ENCODE data around the gene ANKRD28.
"Not testable (repeated sequence)": the region's sequence is repeated elsewhere in the genome, so short reads cannot be mapped to it uniquely, and the experiment has no call there.

Gene ANKRD28

DNA sequence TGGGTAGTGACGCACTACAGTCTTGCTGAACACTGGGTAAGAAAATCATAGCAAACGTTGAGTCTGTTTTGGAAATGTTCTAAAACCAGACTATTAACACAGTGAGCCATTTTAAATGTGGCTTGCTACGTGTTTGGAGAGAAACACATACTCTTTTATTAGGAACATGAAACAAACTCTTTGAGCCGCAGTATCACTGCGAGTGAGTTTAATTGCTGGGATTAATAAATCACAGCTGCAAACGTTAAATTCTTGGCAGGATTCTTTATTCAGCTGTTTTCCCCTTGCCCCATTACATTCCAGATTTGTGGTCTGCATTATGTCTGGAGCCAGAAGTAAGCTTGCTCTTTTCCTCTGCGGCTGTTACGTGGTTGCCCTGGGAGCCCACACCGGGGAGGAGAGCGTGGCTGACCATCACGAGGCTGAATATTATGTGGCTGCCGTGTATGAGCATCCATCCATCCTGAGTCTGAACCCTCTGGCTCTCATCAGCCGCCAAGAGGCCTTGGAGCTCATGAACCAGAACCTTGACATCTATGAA, 162.6 kb downstream of the ANKRD28 start:
- DNase-seq (ENCODE audit: low spot score) = no peak

- DNase-seq (ENCODE audit: low spot score) = no peak
These were observed 163.1 kb downstream of the ANKRD28 start for GRCh38 chr3:15634671-15635070.

GRCh38 chr3:15633766-15634598, 163.8 kb downstream of the ANKRD28 start:
- no peak for DNase-seq (ENCODE audit: low spot score)

GRCh38 chr3:15633159-15633558, 164.6 kb downstream of the ANKRD28 start:
- no peak for DNase-seq (ENCODE audit: low spot score)

- no peak for DNase-seq (ENCODE audit: low spot score)
These were observed 165.6 kb downstream of the ANKRD28 start for GRCh38 chr3:15632212-15632580.

- no peak for DNase-seq (ENCODE audit: low spot score)
These were observed 166.2 kb downstream of the ANKRD28 start for GRCh38 chr3:15631426-15632211.

DNA sequence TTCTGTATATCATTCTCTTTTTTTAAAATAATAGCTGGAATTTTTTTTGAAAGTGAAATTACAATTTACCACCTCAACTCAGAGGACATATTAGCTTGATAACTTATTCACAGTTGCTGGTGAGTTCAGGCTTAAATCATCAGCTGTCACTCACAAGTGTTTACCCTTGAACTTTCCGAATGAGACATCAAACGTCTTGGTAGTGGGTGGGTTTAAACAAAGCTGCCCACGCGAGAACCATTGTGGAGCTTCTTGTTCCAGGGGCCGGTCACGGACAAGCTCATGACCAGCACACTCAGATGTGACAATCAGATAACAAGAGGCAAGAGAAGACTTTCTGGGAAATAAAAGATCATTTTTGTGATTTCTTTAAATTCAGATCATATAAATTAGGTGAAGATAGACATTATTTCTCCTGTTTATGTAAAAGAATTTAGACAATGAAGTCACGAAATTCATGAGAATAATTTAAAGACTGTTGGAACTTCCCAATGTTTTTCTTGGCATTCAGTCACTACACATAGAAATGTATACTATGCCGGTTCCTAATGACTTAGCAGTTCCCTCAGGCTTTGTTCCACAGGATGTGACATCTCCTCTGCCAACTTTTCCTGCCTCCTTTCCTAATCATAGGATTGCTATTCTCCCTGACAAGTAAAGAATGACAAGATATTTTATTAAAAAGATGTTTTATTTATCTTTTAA, 167.0 kb downstream of the ANKRD28 start:
- DNase-seq (ENCODE audit: low spot score) = peak; percentile 13

GRCh38 chr3:15629860-15630597, 167.8 kb downstream of the ANKRD28 start:
- DNase-seq (ENCODE audit: low spot score) = peak; percentile 84

DNA sequence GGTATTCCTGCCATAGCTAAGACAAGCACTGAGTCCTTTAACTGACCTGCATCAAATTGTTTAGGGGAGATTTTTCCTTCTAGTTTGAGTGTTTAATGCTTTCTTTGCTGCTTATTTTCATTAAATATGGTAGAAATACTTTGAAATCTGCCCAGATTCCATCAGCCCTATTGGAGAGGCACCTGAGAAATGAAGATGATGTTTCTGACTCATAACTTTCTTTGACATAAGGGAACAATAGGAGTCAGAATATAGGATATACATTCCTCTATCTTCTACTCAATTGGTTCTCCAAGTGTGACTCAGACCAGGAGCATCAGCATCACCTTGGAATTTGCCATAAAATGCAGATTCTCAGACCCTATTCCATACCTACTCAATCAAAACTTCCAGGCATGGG, 168.8 kb downstream of the ANKRD28 start:
- DNase-seq (ENCODE audit: low spot score) = no peak

DNA sequence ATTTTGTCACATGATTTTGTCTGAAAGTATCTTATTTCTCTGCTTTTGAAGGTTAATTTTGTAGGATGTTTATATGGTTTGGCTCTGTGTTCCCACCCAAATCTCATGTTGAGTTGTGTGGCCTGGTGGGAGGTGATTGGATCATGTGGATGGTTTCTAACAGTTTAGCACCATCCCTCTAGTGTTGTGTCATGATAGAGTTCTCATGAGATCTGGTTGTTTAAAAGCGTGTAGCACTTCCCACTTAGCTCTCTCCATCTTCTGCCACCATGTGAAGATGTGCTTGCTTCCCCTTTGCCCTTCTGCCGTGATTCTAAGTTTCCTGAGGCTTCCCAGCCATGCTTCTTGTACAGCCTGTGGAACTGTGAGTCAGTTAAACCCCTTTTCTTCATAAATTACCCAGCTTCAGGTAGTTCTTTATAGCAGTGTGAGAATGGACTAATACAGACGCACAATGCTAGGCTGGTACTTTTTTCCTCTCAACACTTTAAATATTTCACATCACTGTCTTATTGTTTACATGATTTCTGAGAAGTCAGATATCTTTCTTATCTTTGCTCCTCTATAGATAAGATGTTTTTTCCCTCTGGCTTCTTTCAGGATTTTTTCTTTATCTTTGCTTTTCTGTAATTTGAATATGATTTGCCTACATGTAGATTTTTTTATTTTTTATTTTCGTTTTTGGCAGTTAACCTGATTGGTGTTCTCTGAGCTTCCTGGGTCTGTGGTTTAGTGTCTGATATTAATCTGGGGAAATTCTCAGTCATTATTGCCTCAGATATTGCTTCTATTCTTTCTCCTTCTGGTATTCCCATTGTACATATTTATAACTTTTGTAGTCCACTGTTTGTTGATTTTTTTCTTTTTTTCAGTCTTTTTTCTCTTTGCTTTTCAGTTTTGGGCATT, 174.0 kb downstream of the ANKRD28 start:
- peak; percentile 40 for DNase-seq (ENCODE audit: low spot score)

- DNase-seq (ENCODE audit: low spot score) = not testable (repeated sequence)
These were observed 177.9 kb downstream of the ANKRD28 start for GRCh38 chr3:15619659-15620464.
